T47D (cell line): Measurements from ENCODE around the gene ADK.

Experiments used
- DNase-seq, 2 experiments: peaks; one replicate each; pipeline versions ENCODE4 v3.0.0 to v3.0.0-alpha.2; 2011 to 2012; ENCODE audit warnings: low read depth in 1 of 2, low spot score in 1 of 2
- JUND ChIP-seq: IDR thresholded peaks from 2 replicates; pipeline ENCODE4 v1.6.1; 2012; ENCODE audit warnings: low read depth
- in situ Hi-C: cut with HindIII; loops from 2 replicates; pipeline ENCODE4 v1.10.0; 2016; ENCODE audit warnings: low sequenced_read_pairs, low pct_unique_long_range_greater_than_20kb

ADK gene

GRCh38 chr10:74733612-74734011 lies 582.6 kb downstream of the ADK start:
- no peak for DNase-seq
- no peak for TF ChIP-seq JUND

GRCh38 chr10:74736029-74736428 lies 585.0 kb downstream of the ADK start:
- in situ Hi-C loops: no loop called here
- no peak for DNase-seq
- no peak for TF ChIP-seq JUND

More at GRCh38 chr10:74733612-74734011, 582.6 kb downstream of the ADK start:
- in situ Hi-C loops: no loop called here

GRCh38 chr10:74738052-74738451 lies 587.0 kb downstream of the ADK start:
- in situ Hi-C loops: no loop called here
- DNase-seq: peak in 1 of 2 experiments; percentile 38
- no peak for TF ChIP-seq JUND

DNA sequence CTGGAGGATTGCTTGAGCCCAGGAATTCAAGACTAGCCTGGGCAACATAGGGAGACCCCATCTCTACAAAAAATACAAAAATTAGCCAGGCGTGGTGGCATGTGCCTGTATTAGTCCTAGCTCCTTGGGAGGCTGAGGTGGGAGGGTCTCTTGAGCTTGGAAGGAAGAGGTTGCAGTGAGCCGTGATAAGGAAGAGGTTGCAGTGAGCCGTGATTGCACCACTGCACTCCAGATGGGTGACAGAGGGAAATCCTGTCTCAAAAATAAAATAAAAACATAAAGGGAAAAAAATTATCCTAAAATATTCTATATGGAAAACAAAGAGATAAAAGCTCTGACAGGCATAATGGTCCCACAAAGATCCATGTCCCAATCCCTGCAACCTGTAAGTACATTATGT lies 587.5 kb downstream of the ADK start:
- in situ Hi-C loops: no loop called here
- TF ChIP-seq JUND: no peak
- DNase-seq: no peak

DNA sequence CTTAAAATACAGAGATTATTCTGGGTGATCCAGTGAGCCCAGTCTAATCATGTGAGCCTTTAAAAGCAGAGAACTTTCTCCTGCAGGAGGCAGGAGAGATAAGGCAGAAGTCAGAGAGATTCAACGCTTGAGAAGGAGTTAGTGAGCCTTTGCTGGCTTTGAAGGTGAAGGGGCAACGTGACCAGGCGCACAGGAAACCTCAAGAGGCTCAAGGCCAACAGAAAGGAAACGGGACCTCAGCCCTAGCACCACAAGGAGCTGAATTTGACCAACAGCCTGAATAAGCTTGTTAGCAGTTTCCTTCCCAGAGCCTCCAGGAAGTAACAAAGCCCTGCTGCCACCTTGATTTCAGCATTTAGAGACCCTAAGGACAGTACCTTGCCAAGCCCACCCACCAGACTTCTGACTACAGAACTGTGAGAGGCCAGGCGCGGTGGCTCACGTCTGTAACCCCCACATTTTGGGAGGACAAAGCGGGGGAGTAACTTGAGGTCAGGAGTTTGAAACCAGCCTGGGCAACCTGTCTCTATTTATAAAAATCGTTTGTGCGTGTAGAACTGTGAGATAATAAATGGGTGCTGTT lies 588.1 kb downstream of the ADK start:
- no peak for TF ChIP-seq JUND
- DNase-seq: peak in 1 of 2 experiments; percentile 32
- in situ Hi-C loops: no loop called here

DNA sequence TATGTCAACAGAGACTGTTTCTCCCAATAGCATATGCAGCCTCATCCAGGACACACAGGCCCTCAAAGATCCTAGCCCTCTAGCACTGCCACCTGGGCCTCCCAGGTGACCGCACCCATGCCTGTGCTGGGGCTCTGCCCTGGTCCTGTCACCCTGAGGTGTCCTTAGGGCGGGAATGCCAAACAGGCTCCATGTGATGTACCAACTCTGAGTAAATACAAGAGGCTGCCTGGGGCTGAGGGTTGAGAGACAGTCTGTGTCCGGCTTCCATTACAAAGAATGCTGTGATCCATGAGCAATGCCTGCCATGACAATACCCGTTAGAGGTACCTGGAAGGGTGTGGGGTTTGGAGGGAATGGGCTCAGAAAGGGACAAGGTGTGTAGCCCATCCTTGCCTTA lies 592.4 kb downstream of the ADK start:
- in situ Hi-C loops: no loop called here
- no peak for TF ChIP-seq JUND
- DNase-seq: peak; percentile 22 to 94

- in situ Hi-C loops: no loop called here
- DNase-seq: no peak
- TF ChIP-seq JUND: no peak
Measured at GRCh38 chr10:74745449-74745848, 594.4 kb downstream of the ADK start.

GRCh38 chr10:74746813-74747212 lies 595.8 kb downstream of the ADK start:
- TF ChIP-seq JUND: no peak
- in situ Hi-C loops: no loop called here

DNA sequence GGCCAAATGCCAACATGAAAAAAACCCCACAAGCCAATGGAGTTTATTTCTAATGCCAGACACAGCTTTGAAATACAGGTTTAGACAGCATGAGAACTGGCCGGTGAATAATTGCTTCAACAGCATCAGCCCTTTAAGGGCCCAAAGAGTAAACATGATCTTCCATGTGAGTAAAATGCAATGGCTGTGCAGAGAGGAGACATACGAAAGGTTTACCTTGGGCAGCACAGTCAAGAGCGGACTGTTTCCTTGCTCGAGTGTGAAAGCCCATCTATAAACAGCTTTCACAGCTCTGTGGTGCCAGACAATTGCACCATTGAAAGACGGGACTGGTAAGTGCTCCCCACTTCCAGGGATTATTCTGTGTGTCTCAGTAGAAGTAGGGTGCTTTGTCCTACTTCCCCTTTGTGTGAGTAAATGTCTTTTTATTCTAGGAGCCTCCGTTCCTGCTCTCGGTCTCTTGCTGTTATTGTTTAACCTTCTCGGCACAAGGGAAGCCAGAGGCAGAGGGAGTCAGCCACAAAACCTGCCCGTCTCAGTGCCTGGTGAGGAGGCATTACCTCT lies 597.5 kb downstream of the ADK start:
- no peak for TF ChIP-seq JUND
- in situ Hi-C loops: no loop called here
- DNase-seq: no peak

More at GRCh38 chr10:74746813-74747212, 595.8 kb downstream of the ADK start:
- DNase-seq: no peak

DNA sequence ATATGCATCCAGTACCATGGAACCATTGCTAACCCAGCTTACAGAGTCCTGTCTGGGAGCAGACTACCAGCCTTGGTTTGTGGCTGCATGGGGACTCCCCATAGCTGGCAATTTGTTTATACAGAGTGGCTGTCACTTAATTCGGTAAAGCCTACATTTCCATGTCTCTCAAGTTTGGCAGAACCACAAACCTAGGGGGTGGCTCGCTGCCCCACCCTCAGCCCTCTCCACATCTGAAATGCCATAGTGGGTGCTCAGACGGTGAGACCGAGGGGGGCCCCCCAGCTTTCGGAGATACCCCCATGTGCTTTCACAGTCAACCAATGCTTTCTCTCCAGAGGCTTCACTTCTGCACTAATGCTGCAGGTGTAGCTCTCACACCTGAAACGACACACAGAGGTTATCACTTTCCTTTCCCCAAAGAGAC lies 599.8 kb downstream of the ADK start:
- no peak for DNase-seq
- in situ Hi-C loops: no loop called here
- TF ChIP-seq JUND: no peak

GRCh38 chr10:74752371-74753040 lies 601.5 kb downstream of the ADK start:
- in situ Hi-C loops: no loop called here
- no peak for TF ChIP-seq JUND
- no peak for DNase-seq

GRCh38 chr10:74753442-74754211 lies 602.6 kb downstream of the ADK start:
- in situ Hi-C loops: no loop called here
- no peak for DNase-seq

GRCh38 chr10:74754381-74754821 lies 603.4 kb downstream of the ADK start:
- in situ Hi-C loops: no loop called here
- no peak for DNase-seq
- no peak for TF ChIP-seq JUND

More at GRCh38 chr10:74753442-74754211, 602.6 kb downstream of the ADK start:
- no peak for TF ChIP-seq JUND
